AML-193 (cell line): ENCODE data around the gene COL11A1.
"Not testable (repeated sequence)": the region's sequence is repeated elsewhere in the genome, so short reads cannot be mapped to it uniquely, and the experiment has no call there.

Source experiments
- DNase-seq, 2 experiments: peaks; one replicate each; lab custom pipeline; 2025; lab: John Stamatoyannopoulos, UW

COL11A1 gene

DNA sequence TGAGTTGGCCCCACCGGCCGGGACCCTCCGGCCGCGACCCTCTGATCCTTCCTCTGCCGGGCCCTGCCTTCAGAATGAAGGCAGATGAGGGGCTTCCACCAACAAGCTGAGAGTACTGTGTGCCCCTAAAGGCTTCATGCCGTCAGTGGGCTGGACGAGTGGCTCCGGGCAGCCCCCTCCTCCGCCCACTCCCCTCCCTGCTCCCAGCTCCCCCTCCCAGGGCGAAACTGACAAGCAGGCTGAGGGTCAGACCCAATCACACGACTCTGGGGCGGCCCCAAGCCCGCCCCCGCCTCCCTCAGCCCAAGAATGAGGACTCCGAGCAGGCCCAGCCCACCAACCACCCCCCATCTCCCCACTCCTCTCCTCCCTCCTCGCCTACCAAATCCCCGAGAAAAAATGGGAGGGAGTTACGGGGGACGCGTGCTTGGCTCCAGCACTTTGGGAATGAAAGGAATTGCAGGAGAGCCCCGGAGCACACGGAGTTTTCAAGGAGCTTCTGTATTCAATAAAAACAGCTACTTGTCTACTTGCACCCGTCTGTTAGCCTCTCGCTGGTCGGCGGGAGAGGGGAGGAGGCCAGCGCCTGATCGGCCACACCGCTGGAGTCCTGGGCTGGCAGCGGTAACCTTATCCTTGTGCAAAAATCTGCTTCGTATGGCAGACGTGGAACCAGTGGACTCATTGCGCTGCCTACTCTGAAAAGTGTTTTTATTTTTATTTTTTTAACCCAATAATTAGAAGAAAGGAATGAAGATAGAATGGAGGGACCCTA is at the start of gene COL11A1:
COL11A1 (minus strand) TSS at position 147 of the 775 bp plus-strand sequence. CDS start 344 bp downstream, outside the sequence.
- DNase-seq: no peak

GRCh38 chr1:103156966-103157365 is 48.6 kb upstream of the COL11A1 start:
- DNase-seq: no peak

DNA sequence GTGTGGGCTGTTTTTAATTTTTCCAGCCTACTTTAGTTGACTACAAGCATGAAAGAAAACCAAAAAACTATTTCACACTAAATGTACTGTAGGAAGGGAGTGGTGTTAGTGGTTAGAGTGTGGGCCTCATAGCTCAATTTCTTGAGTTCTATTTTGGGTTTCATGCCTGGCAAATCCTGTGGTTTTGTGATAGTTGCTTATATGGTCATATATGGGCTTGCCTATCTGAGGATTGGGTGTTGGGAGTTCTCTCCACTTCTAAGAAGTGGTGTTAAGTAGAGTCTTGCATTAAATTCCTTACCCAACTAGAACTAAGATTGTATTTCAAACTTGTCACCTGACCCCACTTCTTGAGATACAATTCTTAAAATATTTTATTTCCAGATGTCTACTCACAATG is 37.8 kb upstream of the COL11A1 start:
- no peak for DNase-seq

DNA sequence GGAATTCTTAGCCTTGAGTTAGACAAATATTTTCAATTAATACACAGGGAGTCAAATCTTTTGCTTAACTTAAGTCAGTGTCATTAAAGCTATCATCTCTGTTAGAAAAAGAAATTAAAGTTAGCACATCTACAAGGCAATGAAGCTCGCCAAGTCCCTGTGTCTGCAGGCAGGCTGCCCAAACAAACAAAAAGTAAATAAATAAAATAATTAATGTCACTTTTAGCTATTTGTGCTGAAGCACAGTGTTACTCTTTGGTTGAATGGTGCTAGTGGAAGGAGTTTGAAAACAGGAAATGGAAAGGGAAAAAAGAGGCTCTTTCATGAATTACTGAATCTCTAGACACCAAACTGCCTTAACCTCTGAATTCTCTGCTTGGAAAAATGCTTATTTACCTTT is 37.1 kb upstream of the COL11A1 start:
- no peak for DNase-seq

GRCh38 chr1:103144681-103145080 is 36.4 kb upstream of the COL11A1 start:
- no peak for DNase-seq

- no peak for DNase-seq
These were observed 34.1 kb upstream of the COL11A1 start for GRCh38 chr1:103142461-103142860.

GRCh38 chr1:103129796-103130195 is 21.5 kb upstream of the COL11A1 start:
- no peak for DNase-seq

DNA sequence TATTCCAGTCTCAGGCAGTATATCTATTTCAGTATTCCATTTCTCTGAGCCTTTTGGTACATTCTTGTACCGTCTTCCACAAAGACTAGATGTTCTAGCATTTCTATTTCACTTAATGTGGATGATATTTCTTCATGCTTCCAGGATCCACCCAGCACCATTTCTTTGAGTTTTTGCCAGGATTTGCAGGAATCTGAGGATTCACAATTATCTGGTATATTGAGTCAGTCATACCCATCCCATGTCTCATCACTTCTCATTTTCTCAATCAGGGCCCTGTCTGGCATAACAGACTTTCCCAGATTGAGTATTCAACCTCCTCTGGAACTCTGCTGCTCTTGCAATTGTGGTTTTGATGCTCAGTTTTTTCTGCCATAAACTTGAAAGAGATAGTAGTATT is 20.9 kb upstream of the COL11A1 start:
- DNase-seq: no peak

DNA sequence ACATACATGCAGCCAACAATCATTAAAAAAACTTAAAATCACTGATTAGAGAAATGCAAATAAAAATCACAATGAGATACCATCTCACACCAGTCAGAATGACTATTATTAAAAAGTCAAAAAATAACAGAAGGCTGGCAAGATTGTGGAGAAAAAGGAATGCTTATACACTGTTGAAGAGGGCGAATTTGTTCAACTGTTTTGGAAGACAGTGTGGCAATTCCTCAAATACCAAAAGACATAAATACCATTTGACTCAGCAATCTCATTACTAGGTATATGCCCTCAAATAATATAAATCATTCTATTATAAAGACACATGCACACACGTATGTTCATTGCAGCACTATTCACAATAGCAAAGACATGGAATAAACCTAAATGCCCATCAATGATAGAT is 19.9 kb upstream of the COL11A1 start:
- not testable (repeated sequence) for DNase-seq

DNA sequence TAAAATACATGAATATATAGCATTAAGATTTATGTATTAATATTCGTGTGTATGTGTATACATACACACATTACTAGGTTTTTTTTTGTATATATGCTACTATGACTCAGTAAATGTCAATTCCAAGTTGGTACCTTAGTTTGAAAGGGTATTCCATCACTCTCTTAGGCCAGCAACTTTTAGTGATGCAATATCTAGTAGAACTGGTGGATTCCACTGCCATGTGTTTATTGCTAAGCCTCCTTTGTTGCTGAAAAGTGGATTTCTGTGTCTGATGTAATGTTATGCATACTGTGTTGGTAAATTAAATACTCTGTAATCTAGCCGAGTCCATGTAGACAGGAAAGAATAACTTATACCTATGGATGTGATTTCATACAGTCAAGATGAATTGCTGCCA is 16.9 kb upstream of the COL11A1 start:
- DNase-seq: no peak

- no peak for DNase-seq
These were observed 14.8 kb upstream of the COL11A1 start for GRCh38 chr1:103122983-103123720.

DNA sequence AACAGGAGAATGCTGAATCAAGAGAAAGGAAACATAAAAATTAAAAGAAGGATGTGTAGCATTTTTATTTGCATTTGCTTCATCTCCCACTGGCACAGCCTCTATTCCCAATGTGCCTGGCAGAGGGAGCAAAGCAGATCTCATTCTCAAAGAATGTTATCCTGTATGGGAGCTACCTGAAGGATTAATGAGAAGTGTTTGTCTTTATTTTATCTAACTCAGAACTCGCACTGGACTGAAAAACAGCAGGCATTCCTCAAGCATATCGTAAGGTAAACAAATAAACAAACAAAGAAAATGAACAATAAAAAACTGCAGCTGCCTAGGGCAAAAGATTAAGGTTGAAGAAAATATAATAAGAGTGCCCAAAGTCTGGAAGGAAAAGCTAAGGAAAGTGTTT is 12.7 kb upstream of the COL11A1 start:
- no peak for DNase-seq

DNA sequence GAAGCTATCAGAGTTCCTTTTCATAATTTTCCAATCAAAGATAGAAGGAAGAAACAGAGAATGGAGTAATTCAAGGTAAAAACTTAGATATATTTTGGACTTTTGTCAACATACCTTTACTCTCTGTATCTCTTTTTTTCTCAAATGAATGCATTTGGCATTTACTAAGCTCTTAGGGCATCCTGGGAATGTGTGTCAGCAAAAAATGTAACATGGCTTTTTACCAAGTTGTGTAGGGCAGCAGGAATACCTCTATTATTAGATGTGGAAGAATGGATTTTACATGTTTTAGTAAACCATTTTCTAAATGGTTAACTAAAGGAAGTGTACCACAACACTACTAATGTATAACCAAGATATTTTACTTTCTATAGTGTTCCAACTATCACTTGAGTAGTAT is 4.2 kb upstream of the COL11A1 start:
- no peak for DNase-seq

GRCh38 chr1:103111926-103112325 is 3.6 kb upstream of the COL11A1 start:
- no peak for DNase-seq

DNA sequence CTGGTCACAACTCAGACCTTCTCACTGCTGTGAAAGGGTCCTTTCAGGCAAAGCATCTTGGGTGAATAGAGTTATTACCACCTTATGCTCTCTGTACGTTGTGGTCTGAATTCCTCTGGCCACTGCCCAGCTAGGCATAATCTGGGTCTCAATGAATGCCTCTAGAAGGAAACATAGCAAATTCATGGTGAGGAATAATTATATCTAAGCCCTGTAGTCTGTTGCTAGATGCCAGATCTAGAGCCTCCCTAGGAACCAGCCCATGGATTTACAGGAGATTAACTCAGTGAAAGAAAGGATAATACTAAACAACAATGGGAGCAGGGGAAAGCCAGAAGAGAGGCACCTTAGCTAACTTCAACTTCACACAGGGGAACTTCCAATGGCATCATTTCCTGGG is 2.4 kb upstream of the COL11A1 start:
- DNase-seq: no peak

GRCh38 chr1:103109311-103109920 is 1.1 kb upstream of the COL11A1 start:
- no peak for DNase-seq

DNA sequence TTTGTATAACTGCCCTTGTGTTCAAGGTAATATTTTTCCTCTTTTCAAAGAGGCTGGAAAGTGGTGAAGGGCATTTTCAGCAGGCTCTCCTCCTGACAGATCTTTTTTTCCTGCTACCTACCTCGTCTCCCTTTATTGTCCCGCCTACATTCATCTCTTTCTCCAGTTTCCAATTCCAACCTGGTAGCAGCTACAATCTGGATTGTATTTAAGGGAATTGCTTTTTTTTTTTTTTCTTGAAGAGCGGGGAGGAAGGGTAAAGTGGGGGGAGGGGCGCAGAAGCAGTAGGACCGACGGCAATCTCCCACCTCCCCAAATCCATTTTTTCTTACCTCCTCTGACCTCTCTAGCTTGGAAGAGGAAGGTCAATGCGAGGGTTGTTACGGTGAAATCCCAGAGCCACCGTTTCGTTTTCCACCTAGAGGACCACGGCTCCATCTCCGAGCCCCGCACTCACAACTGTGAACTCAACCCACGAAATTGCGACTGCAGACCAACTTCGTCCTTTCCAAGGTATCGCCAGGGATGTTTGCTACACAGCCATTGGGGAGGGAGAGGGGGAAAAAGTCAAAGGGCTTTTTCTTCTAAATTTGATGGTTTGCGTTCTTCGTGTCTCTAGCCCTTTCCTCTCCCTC is 464 bp downstream of the COL11A1 start:
- no peak for DNase-seq

DNA sequence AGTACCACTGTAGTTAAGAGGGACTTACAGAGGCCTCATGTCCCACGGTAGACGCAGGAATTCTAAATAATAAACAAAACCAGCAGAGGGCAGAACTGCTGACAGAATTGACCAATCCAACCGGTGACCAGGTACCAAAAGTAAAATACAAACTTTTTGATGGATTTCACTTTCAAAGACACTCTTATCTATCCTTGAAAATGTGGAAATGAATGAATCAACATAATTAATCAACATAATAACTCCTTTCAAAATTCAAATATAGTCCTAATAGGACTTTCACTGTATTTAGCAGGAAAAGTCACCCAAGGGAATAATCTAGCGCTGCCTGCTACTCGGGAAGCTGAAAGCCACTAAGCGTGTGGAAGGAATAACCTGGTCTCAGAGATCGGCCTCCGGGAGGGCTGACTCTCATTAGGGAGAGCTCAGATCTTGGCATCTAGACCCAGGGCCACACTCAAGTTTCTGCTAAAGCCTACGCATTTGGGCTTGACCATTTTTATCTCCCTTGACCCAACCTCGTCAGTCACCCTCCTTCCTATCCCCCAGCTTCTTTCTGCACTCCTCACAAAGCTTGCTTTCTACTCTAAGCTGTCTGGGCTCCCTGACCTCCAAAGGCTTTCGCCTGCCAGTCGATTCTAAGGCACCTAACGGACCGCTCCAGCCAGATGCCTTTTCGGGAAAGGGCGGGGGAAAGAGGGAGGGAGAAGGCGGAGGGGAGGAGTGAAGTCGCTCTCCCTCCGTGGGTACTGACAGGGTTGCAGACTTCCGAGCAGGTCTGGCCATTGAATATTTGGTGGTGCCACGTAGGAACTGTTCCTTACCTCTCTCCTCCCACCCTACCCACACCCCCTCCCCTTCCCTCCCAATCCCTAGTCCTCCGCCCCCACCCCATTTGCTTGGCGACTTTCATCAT is 1.6 kb downstream of the COL11A1 start:
- peak; percentile 11 to 14 for DNase-seq

GRCh38 chr1:103101399-103101798 is 6.9 kb downstream of the COL11A1 start:
- no peak for DNase-seq

DNA sequence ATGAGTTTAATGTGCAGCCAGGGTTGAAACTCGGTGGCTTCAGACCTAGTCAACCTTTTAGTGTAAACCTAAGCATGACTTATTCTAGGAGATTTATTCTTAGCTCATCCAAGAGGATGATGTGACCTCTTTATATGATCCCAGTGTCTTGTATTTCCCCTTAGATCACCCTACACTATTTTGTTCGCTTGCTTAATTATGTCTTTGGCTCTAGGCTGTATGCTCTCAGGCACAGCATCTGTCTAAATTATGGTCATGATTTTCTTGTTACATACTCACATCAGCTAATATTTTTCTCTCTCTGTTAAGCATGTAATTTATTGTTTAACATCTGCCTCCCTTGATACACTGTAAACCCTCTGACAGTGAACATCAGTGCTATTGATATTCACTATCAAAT is 19.1 kb downstream of the COL11A1 start:
- DNase-seq: no peak

DNA sequence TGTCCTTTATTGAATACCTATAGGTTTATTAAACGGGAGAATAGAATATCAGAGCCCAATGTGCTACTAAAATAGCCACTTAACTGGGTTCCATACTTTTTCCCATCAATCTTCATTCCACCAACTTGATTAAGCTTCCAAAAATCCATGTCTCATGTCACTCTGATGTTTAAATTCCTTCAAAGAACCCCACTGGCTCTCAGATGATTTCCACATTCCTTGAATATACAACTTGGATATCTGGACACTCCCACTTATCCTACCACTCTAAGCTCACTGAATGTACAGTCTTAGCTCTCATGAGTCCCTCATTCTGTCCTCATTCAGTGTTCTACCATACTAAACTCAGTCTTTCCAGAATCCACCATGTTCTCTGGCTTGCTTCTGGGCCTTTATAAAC is 21.1 kb downstream of the COL11A1 start:
- no peak for DNase-seq

GRCh38 chr1:103084181-103084580 is 24.1 kb downstream of the COL11A1 start:
- no peak for DNase-seq
